Measurements from ENCODE around the gene ZDHHC3.

The ZDHHC3 gene

DNA sequence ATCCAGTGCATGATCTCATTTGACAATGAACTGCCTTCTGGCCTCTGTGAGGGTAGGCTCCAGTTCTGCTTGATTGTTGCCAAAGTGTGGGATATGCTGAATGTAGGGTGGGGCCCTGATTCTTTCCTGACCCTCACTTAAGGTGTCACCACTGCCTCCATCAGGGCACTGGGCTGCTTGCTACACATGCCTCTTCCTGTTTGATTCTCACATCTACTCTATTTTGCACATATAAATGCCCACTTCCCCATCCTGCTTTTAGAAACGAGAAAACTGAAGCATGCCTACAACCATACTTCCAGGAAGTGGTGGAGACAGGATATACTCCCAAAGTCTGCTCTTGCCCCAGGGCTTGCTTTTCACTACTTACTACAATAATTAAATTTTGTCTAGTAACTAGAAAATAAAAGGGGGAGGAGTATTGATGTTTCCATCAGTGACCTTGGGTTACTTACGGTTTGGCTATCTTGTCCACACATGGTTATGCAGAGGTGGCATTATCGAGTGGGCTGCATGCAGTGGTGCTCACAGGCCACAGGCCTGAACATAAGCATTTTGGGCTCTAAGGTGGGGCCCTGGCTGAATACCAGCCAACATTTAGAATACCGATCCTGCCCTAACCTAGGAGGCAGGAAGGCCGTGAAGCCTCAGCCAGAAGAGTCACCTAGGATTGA is 6.7 kb downstream of the ZDHHC3 start:
- Histone ChIP-seq H3K36me3 (ENCODE audit: control insufficient read depth, insufficient read depth, low read length) (no peaks in the 10 kb centered on the region), H3K4me3 (ENCODE audit: insufficient read depth, low read depth, low read length, poor library complexity, severe bottlenecking) (no peak overlapping the region), H3K27ac (ENCODE audit: insufficient read depth, low read length, poor library complexity, severe bottlenecking) (no peak overlapping the region), H3K9me3 (ENCODE audit: control insufficient read depth, low read length) (no peaks in the 10 kb centered on the region), H3K4me1 (ENCODE audit: control insufficient read depth, insufficient read depth, low read length, poor library complexity, severe bottlenecking) (no peaks in the 10 kb centered on the region), H3K27me3 (replicated peaks; ENCODE audit: control insufficient read depth, insufficient read depth, low read length, poor library complexity, severe bottlenecking) (no peaks in the 10 kb centered on the region)
- DNase-seq = no peak

DNA sequence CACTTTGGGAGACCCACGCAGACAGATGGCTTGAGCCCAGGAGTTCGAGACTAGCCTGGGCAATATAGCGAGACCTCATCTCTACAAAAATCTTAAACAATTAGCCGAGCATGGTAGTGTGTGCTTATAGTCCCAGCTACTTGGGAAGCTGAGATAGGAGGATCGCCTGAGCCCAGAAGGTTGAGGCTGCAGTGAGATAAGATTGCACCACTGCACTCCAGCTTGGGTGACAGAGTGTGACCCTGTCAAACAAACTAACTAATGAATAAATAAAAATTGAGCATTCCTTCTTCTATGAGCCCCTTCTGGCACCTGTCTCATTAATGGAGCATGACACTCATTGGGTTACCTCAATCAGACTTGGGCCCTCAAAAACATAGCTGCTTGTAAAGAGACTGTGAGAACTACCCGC is 7.5 kb downstream of the ZDHHC3 start:
- Histone ChIP-seq H3K27me3 (replicated peaks; ENCODE audit: control insufficient read depth, insufficient read depth, low read length, poor library complexity, severe bottlenecking) (no peaks in the 10 kb centered on the region), H3K4me1 (ENCODE audit: control insufficient read depth, insufficient read depth, low read length, poor library complexity, severe bottlenecking) (no peaks in the 10 kb centered on the region), H3K36me3 (ENCODE audit: control insufficient read depth, insufficient read depth, low read length) (no peaks in the 10 kb centered on the region), H3K9me3 (ENCODE audit: control insufficient read depth, low read length) (no peaks in the 10 kb centered on the region), H3K27ac (ENCODE audit: insufficient read depth, low read length, poor library complexity, severe bottlenecking) (no peak overlapping the region), H3K4me3 (ENCODE audit: insufficient read depth, low read depth, low read length, poor library complexity, severe bottlenecking) (no peak overlapping the region)
- no peak for DNase-seq

DNA sequence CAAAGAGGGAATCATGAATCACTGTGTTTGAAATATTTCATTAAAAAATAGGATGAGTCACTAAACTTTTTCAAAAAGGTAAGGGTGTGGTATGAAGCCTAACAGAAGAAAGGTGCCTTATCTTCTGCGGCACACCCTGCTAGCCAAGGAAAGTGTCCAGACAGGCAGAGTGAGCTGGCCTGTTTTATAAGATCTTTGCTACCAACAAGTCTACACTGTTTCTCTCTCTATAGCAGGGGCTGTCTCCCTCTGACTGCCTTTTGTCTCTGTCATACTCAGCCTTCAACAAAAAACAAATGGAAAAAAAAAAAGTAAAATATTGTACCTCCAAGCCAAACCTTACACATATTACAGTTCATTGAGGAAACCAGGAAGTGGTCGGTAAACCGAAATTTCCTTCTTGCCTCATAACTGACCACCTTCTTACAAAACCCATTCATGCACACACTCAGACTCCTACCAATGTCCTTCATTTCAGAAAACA is 9.1 kb downstream of the ZDHHC3 start:
- H3K36me3 ChIP-seq (ENCODE audit: control insufficient read depth, insufficient read depth, low read length) = no peaks in the 10 kb centered on the region
- no peak for DNase-seq
- no peaks in the 10 kb centered on the region for H3K9me3 ChIP-seq (ENCODE audit: control insufficient read depth, low read length)
- H3K4me3 ChIP-seq (ENCODE audit: insufficient read depth, low read depth, low read length, poor library complexity, severe bottlenecking) = no peak overlapping the region
- H3K4me1 ChIP-seq (ENCODE audit: control insufficient read depth, insufficient read depth, low read length, poor library complexity, severe bottlenecking) = peaks cover 5% of the 10 kb centered on the region
- H3K27ac ChIP-seq (ENCODE audit: insufficient read depth, low read length, poor library complexity, severe bottlenecking) = no peak overlapping the region
- no peaks in the 10 kb centered on the region for H3K27me3 ChIP-seq (replicated peaks; ENCODE audit: control insufficient read depth, insufficient read depth, low read length, poor library complexity, severe bottlenecking)

GRCh38 chr3:44965165-44965564 is 10.8 kb downstream of the ZDHHC3 start:
- no peak overlapping the region for H3K27ac ChIP-seq (ENCODE audit: insufficient read depth, low read length, poor library complexity, severe bottlenecking)

DNA sequence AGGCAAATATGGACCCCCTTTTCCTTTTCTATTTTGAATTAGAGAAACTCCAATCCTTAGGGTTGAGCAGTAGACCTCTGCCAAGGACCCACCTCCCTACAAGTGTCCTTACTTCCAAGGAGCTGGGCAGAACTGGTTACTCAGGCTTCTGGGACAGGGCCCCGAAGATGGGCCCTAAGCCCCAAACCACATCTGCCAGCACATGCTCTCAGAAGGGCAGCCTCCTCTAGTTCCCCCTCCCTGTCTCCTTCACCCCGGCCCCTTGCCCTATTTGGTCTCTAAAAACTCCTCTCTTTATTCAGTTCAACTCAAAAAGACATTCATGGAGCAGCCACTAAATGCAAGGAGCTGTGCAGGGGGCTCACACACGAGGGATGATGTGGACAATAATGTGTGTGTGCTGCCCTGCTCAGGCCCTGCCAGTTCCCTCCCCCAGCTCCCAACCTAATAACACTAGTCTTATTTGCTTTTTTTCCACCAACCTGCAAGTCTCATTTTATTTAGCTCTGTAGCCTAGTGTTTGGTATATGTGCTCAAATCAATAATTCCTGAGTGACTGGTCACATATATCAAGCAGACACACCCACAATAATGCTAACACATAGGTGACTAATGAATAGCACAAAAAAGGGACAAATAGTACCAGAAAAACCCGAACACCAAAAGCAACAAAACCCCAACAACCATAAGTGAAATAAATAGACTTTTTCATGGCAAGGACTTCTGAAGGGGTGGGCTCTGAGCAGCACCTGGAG is 12.2 kb downstream of the ZDHHC3 start:
- H3K27me3 ChIP-seq (replicated peaks; ENCODE audit: control insufficient read depth, insufficient read depth, low read length, poor library complexity, severe bottlenecking) = no peaks in the 10 kb centered on the region
- H3K9me3 ChIP-seq (ENCODE audit: control insufficient read depth, low read length) = no peaks in the 10 kb centered on the region
- peaks cover 4% of the 10 kb centered on the region for H3K36me3 ChIP-seq (ENCODE audit: control insufficient read depth, insufficient read depth, low read length)
- no peak for DNase-seq
- H3K27ac ChIP-seq (ENCODE audit: insufficient read depth, low read length, poor library complexity, severe bottlenecking) = no peak overlapping the region
- H3K4me1 ChIP-seq (ENCODE audit: control insufficient read depth, insufficient read depth, low read length, poor library complexity, severe bottlenecking) = peaks cover 5% of the 10 kb centered on the region
- H3K4me3 ChIP-seq (ENCODE audit: insufficient read depth, low read depth, low read length, poor library complexity, severe bottlenecking) = no peak overlapping the region

More at GRCh38 chr3:44965165-44965564, 10.8 kb downstream of the ZDHHC3 start:
- Histone ChIP-seq H3K36me3 (ENCODE audit: control insufficient read depth, insufficient read depth, low read length) (no peaks in the 10 kb centered on the region), H3K4me1 (ENCODE audit: control insufficient read depth, insufficient read depth, low read length, poor library complexity, severe bottlenecking) (peaks cover 5% of the 10 kb centered on the region), H3K9me3 (ENCODE audit: control insufficient read depth, low read length) (no peaks in the 10 kb centered on the region), H3K27me3 (replicated peaks; ENCODE audit: control insufficient read depth, insufficient read depth, low read length, poor library complexity, severe bottlenecking) (no peaks in the 10 kb centered on the region), H3K4me3 (ENCODE audit: insufficient read depth, low read depth, low read length, poor library complexity, severe bottlenecking) (no peak overlapping the region)
- DNase-seq = no peak

GRCh38 chr3:44962621-44963393 is 13.2 kb downstream of the ZDHHC3 start:
- DNase-seq = no peak
- no peak overlapping the region for H3K4me3 ChIP-seq (ENCODE audit: insufficient read depth, low read depth, low read length, poor library complexity, severe bottlenecking)
- peaks cover 5% of the 10 kb centered on the region for H3K4me1 ChIP-seq (ENCODE audit: control insufficient read depth, insufficient read depth, low read length, poor library complexity, severe bottlenecking)
- H3K9me3 ChIP-seq (ENCODE audit: control insufficient read depth, low read length) = no peaks in the 10 kb centered on the region
- no peak overlapping the region for H3K27ac ChIP-seq (ENCODE audit: insufficient read depth, low read length, poor library complexity, severe bottlenecking)
- peaks cover 13% of the 10 kb centered on the region for H3K36me3 ChIP-seq (ENCODE audit: control insufficient read depth, insufficient read depth, low read length)
- no peaks in the 10 kb centered on the region for H3K27me3 ChIP-seq (replicated peaks; ENCODE audit: control insufficient read depth, insufficient read depth, low read length, poor library complexity, severe bottlenecking)

DNA sequence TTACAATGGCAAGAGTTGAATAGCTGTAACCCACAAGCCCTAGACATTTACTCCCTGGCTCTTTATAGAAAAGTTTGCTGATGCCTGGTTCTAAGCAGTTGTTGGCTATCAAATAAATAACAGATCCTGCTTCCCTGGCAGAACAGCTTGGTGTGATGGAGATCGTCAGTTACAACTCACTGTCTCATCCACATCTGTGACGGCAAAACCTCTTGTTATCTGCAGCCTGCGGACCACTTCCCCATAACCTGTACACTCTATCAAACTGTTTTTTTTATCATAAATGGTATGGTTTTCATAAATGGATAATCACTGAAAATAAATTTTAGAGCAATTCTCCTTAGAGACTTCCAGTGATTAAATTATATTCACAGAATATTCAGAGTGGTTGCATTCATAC is 14.1 kb downstream of the ZDHHC3 start:
- no peaks in the 10 kb centered on the region for H3K9me3 ChIP-seq (ENCODE audit: control insufficient read depth, low read length)
- H3K4me1 ChIP-seq (ENCODE audit: control insufficient read depth, insufficient read depth, low read length, poor library complexity, severe bottlenecking) = peaks cover 5% of the 10 kb centered on the region
- H3K36me3 ChIP-seq (ENCODE audit: control insufficient read depth, insufficient read depth, low read length) = peaks cover 16% of the 10 kb centered on the region
- no peak for DNase-seq
- no peaks in the 10 kb centered on the region for H3K27me3 ChIP-seq (replicated peaks; ENCODE audit: control insufficient read depth, insufficient read depth, low read length, poor library complexity, severe bottlenecking)
- no peak overlapping the region for H3K4me3 ChIP-seq (ENCODE audit: insufficient read depth, low read depth, low read length, poor library complexity, severe bottlenecking)
- no peak overlapping the region for H3K27ac ChIP-seq (ENCODE audit: insufficient read depth, low read length, poor library complexity, severe bottlenecking)

DNA sequence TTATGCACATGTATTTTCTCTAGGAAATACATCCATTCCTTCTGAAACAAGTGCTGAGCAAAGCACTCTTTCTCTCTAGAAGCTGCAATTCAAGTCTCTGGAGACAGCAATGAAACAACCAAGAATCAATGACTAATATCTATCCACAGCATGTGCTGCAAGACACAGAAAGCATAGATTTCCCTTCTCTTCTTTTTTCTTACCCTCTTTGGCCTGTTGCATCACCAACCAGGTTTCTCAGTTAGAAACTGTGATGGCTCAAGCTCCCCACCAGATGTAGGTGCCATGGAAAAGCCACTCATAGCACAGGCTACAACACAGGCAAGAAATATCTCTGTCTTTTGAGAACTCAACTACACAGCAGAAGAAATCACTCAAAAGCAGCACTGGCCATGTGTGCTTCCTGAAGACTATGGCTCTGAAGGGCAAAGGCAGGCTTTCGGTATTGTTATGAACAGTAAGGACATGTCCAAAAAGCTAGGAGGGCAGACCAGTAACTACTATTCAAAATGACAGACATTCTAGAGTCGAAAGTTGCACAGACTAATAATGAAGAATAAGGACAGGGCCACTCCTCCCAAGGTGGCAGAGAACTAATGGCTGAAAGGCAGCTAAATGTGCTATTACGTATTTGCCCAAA is 15.5 kb downstream of the ZDHHC3 start:
- no peak overlapping the region for H3K27ac ChIP-seq (ENCODE audit: insufficient read depth, low read length, poor library complexity, severe bottlenecking)

DNA sequence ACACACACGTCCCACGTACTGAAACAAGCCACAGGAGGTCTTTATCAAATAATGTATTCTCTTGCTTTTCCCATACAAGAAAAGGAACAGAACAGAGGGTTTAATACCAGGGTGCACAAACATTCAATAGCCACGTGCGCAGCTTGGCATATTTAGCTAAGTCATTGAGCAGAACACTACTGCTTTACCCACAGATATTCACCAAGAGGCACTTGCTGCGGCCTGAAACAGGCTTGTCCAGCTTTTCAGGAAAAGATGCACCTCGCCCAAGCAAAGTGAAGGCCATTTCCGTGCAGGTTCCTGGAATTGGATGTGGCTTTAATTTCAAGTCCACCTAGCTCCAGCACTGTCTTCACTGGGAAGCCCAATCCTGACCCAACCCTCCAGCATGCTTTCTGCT is 17.6 kb downstream of the ZDHHC3 start:
- no peak for DNase-seq
- H3K27ac ChIP-seq (ENCODE audit: insufficient read depth, low read length, poor library complexity, severe bottlenecking) = no peak overlapping the region
- no peaks in the 10 kb centered on the region for H3K27me3 ChIP-seq (replicated peaks; ENCODE audit: control insufficient read depth, insufficient read depth, low read length, poor library complexity, severe bottlenecking)
- peaks cover 5% of the 10 kb centered on the region for H3K4me1 ChIP-seq (ENCODE audit: control insufficient read depth, insufficient read depth, low read length, poor library complexity, severe bottlenecking)
- peaks cover 19% of the 10 kb centered on the region for H3K36me3 ChIP-seq (ENCODE audit: control insufficient read depth, insufficient read depth, low read length)
- no peaks in the 10 kb centered on the region for H3K9me3 ChIP-seq (ENCODE audit: control insufficient read depth, low read length)
- no peak overlapping the region for H3K4me3 ChIP-seq (ENCODE audit: insufficient read depth, low read depth, low read length, poor library complexity, severe bottlenecking)

More for the DNA sequence above, 15.5 kb downstream of the ZDHHC3 start:
- no peak for DNase-seq
- peaks cover 5% of the 10 kb centered on the region for H3K4me1 ChIP-seq (ENCODE audit: control insufficient read depth, insufficient read depth, low read length, poor library complexity, severe bottlenecking)
- peaks cover 19% of the 10 kb centered on the region for H3K36me3 ChIP-seq (ENCODE audit: control insufficient read depth, insufficient read depth, low read length)
- H3K27me3 ChIP-seq (replicated peaks; ENCODE audit: control insufficient read depth, insufficient read depth, low read length, poor library complexity, severe bottlenecking) = no peaks in the 10 kb centered on the region
- H3K9me3 ChIP-seq (ENCODE audit: control insufficient read depth, low read length) = no peaks in the 10 kb centered on the region
- H3K4me3 ChIP-seq (ENCODE audit: insufficient read depth, low read depth, low read length, poor library complexity, severe bottlenecking) = no peak overlapping the region

Measured in effector memory CD4-positive, alpha-beta T cell (primary cell).